Ishikawa (cell line): Measurements from ENCODE around the gene NOD1.

ENCODE experiments used
- EP300 ChIP-seq: IDR thresholded peaks from 2 replicates; pipeline ENCODE4 v1.6.1; 2012; ENCODE audit warnings: borderline replicate concordance
- TAF1 ChIP-seq: IDR thresholded peaks from 2 replicates; pipeline ENCODE4 v1.6.1; 2012; ENCODE audit warnings: low read depth, mild to moderate bottlenecking

GRCh38 chr7:30515761-30516160 lies 37.2 kb upstream of the NOD1 start:
- TF ChIP-seq TAF1 (no peak), EP300 (no peak)
